ENCODE measurements around the gene CNOT6L.
"Not testable (repeated sequence)": the region's sequence is repeated elsewhere in the genome, so short reads cannot be mapped to it uniquely, and the experiment has no call there.

Gene CNOT6L

DNA sequence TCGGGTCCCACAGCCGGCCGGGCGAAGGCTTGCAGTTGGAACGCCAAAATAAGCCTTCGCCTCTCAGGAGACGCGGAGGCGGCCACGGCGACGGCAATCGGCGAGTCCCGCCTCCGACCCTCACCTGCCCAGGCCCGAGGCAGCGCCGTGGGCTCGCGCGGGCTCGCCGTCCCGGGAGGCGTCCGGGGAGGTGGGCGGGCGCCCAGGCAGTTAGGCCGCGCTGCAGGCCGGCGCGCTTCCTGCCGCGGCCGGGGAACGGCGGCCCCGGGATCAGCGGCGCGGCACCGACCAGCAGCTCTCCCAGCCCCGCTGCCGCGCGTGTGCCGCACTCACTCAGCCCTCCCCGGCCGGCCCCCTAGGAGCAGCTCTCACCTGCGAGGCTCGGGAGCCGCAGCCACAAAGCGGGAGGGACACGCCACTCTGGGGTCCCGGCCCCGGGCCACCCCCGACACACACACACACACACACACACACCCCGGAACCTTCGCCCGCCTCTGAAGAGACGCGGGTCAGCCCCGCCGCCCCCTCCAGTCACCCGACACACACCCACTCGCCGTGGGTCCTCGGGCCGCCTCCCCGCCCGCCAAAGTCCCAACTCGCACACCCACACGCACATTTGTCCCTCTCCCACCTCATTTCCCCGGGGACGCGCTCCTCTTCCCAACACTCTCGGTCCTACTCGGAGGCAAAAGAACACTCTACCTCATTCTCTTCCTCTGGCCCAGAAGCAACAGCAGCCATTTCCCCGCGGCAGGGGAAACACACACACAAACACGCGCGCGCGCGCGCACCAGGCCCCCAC lies at the start of gene CNOT6L:
CNOT6L (minus strand) TSS at position 767 of the 802 bp plus-strand sequence; CDS start at position 707, 60 bp downstream.
- DNase-seq (ENCODE audit: low read depth in 2 of 2, low spot score in 1 of 2): peak; percentile 57 to 80

DNA sequence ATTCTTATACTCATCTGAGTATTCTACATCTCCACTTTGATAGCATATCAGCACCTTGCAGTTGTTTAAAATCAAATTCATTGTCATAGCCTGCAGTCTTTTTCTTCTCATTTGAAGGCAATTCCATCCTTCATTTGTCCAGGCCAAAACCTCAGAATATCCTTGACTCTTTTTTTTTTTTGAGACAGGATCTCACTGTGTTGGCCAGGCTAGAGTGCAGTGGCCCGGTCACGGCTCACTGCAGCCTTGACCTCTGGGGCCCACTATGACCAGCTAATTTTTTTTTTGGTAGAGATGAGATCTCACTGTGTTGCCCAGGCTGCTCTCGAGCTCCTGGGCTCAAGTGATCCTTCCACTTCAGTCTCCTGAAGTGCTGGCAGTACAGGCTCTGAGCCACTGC lies 46.1 kb upstream of the CNOT6L start:
- no peak for DNase-seq (ENCODE audit: low read depth in 2 of 2, low spot score in 1 of 2)

DNA sequence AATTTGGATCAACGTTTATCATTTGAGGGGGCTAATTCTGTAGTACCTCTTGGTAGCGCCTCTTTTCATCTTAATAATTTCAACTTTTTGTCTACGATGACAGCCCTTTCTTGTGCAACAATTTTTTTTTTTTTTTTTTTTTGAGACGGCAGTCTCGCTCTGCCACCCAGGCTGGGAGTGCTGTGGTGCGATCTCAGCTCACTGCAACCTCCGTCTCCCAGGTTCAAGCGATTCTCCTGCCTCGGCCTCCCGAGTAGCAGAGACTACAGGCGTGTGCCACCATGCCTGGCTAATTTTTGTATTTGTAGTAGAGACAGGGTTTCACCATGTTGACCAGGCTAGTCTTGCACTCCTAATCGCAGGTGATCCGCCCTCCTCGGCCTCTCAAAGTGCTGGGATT lies 44.2 kb upstream of the CNOT6L start:
- not testable (repeated sequence) for DNase-seq (ENCODE audit: low read depth in 2 of 2, low spot score in 1 of 2)

DNA sequence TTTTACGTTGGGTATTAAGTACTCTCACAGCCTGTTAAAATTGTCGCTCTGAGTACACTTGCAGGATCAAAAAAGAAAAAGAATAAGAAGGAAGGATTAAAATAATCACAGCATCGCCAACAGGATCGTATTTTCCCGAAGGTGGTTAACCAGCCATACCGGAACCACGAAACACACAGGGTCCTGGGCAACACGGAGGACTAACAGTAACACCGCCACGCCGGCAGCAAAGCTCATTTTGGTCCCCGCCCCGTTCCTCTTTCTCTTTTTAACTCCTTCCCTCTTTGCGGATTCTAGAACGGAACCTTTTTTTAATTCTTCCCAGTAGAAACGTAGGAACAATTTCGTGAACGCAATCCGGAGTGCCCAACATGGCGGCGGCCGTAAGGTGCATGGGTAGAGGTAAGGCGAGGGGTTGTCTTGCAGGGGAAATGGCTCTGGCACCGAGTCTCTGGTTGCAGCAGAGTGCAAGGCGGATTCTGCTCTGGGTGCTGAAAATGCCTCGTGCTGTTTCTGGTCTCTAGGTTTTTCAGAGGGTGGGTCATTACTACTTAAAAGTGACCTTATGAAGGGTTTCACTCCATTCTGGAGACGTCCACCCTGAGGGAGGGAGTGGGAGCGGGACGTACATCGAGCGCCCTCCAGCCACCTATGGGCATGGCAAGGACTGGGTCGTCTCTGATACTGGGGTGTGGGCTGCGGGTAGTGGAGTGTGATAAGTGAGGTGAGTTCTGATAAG lies 43.5 kb upstream of the CNOT6L start, which contains the start of gene MRPL1:
MRPL1 (plus strand) TSS at position 353 of the 739 bp plus-strand sequence; CDS start at position 372, 19 bp downstream.
- peak; percentile 77 to 79 for DNase-seq (ENCODE audit: low read depth in 2 of 2, low spot score in 1 of 2)

DNA sequence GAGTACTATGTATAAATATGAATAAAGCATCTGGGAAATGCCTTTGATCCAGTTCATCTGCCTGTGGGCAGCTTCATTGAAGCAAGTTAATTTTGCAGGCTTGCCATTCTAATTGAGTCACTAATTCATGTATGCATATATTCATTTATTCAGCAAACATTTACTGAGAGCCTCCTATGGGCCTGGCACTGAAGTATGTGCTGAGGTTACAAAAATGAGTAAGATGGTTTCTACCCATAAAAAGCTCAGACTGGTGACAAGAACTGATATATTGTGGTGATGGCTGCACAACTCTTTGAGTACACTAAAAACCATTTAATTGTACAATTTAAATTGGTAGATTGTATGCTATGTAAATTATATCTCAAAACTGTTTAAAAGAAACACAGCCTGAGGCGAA lies 42.3 kb upstream of the CNOT6L start:
- no peak for DNase-seq (ENCODE audit: low read depth in 2 of 2, low spot score in 1 of 2)

DNA sequence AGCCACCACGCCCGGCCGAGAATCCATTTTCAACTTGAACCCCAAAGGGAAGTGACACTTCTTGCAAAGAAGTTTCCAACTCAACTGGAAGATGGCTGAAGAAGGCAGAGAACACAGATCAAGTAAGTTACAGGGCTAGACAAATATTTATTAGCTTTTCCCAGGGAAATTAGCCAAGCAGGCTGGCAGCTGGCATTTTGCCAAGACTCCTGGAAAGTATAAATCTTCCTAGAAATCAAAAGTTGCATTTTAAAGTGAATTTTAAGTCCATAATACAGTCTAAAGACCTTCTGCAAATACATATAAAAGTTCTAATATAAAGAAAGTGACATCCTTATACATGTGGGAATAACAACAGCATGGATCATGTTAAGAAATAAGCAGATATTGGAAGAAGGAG lies 40.1 kb upstream of the CNOT6L start:
- DNase-seq (ENCODE audit: low read depth in 2 of 2, low spot score in 1 of 2): no peak

DNA sequence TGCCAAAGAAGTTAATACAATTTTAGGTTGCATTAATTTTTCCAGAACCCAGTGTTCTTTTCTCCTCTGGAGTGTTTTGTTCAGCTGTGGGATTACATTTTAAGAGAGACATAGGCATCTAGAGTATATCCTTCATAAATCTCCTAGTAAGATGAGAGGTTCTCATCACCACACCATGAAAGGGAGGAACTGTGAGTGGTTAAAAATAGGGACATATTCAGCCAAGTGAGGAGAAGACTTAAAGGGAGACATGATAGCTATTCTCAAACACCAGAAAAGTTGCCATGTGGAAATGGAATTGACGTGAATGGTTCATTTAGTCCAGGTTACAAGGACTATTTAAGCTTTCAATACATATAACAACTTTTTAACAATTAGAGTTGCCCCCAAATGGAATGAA lies 37.0 kb upstream of the CNOT6L start:
- DNase-seq (ENCODE audit: low read depth in 2 of 2, low spot score in 1 of 2): no peak

DNA sequence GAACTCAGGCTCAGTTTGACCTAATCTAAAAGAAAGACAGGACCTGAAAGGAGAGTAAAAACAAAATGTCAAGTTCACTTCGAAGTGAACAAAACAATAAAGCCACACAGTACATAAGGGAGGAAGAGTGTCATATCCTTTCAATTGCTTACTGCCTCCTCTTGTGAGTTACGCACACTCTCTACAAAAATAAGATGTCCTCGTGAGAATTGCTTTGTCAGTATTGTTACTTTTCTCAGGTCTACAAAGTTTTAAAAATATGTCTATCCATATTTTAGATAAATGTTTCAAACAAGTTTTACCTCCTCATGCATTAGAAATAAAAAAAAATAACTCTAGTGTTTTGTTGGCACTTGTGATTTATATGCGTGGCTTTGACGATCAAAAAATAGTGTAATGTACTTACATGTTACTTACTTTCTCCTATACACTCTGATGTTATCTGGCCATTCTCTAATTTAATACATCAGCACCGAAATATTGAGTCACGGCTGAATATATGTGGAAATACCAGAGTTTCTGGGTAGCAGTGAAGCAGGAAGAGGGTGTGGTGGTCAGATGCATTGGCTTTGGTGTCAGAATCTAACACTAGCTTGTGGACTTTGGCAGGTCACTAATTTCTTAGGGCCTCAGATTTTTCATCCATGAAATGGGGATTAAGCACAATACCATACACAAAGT lies 35.4 kb upstream of the CNOT6L start:
- no peak for DNase-seq (ENCODE audit: low read depth in 2 of 2, low spot score in 1 of 2)

DNA sequence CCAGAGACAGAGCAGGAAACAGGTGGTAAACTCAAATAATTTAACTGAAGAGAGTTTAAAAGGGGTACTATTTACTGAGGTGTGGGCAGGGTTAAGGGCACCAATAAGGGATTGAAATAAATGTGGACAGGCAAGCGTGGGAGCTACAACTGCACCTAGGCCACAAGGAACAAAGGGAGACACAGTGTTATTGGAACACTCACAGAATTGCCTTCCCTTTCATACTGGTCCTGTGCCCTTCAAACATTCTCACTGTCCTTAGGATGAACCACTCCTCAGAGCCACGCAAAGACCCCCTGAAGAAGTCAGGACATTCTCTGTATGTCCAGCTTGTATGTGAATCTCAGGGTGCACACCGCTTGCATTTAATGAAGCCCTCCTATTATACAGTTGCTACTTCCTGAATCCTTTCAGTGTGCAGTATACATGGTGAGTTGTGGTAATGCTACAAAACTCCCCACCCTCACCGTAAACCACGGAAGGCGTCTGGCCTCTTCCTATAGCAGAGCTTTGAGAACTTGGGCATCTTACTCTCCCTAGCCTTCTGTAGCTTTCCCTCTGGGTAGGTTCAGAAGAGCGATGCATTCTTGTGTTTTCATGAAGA lies 33.8 kb upstream of the CNOT6L start:
- DNase-seq (ENCODE audit: low read depth in 2 of 2, low spot score in 1 of 2): peak; percentile 20 to 36

DNA sequence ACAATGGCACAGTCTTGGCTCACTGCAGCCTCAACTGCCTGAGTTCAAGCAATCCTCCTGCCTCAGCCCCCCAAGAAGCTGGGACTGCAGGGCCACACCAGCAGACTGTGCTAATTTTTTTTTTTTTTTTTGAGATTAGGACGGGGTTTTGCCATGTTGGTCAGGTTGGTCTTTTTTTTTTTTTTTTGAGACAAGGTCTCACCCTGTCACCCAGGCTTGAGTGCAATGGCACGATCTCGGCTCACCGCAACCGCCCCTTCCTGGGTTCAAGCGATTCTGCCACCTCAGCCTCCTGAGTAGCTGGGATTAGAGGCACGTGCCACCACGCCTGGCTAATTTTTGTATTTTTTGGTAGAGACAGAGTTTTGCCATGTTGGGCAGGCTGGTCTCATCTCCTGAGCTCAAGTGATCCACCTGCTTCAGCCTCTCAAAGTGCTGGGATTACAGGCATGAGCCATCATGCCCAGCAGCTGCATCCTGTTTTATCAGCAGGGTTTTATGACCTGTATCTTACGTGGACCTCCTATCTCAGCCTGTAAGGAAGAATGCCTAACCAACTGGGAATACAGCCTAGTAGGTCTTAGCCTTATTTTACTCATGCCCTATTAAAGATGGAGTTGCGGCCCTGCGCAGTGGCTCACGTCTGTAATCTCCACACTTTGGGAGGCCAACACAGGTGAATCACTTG lies 30.3 kb upstream of the CNOT6L start:
- no peak for DNase-seq (ENCODE audit: low read depth in 2 of 2, low spot score in 1 of 2)

DNA sequence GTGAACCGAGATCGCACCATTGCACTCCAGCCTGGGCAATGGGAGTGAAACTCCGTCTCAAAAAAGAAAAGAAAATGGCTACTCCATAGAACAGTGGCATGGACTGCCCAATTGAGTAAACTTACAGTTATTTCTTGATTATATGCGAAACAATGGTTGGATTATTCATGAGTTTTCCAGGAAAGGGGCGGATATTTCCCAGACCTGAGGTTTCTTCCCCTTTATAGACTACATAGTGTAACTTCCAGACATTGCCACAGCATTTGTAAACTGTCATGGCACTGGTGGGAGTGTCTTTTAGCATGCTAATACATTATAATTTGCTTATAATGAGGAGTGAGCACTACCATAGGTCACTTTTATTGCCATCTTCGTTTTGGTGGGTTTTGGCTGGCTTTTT lies 29.3 kb upstream of the CNOT6L start:
- DNase-seq (ENCODE audit: low read depth in 2 of 2, low spot score in 1 of 2): no peak

DNA sequence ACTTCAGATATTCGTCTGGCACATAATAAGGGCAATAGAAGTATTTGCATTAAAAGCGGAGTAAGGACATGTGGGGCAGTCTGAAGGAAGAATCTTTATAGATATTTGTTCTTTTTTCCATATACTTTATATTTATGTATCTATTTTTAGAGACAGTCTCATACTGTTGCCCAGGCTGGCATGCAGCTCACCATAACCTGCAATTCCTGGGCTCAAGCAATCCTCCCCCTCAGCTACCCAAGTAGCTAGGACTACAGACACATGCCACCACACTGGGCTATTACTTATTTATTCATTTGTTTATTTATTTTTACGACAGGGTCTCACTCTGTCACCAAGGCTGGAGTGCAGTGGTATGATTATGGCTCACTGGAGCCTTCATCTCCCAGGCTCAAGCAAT lies 26.8 kb upstream of the CNOT6L start:
- no peak for DNase-seq (ENCODE audit: low read depth in 2 of 2, low spot score in 1 of 2)

DNA sequence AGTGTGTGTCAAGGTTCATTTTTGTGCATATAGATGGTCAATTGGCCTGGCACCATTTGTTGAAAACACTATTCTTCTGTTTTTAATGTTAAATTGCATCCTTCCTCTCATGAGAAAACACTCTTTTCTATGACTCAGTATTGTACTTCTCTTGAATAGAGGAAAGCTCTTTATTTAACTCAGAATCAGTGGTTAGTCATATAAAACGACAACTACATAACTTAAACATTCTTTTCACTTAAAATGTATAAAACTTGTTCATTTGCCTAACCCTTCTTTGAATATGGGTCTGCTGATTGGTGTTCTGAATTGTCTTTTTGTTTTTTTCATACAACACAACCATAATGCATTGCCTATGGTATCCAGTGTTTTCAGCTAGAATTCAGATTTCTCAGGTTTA lies 26.2 kb upstream of the CNOT6L start:
- DNase-seq (ENCODE audit: low read depth in 2 of 2, low spot score in 1 of 2): no peak

DNA sequence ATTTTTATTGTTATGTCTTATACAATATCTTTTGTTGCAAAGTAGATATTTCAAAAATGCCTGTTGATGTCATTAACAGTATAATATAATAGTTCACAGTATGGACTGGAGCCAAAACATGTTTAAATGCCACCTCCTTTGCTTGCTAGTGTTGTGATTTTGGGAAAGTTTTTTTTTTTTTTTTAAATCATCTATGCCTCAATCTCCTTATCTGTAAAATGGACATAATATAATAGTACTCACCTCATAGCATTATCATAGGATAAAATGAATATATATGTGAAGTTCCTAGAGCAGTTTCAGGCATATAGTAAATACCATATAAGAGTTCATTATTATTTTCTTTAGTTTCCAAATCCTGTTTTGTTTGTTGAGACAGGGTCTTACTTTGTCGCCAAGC lies 25.2 kb upstream of the CNOT6L start:
- DNase-seq (ENCODE audit: low read depth in 2 of 2, low spot score in 1 of 2): no peak

DNA sequence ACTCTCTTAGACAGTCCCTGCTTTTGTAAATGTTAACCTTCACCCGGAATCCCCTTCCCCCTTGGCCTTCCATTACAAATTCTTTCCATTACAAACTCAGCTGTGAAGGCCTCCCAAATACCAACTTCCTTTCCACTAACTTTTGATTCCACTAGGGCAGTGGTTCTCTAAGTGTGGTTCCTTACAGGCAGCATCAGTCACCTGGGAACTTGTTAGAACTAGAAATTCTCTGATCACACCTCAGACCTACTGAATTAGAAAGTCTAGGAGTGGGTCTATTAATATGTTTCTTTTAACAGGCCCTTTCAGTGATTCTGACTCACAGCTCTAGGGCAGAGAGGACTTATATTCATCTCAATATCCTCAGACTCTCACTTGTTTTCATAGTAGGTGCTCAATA lies 24.5 kb upstream of the CNOT6L start:
- no peak for DNase-seq (ENCODE audit: low read depth in 2 of 2, low spot score in 1 of 2)

DNA sequence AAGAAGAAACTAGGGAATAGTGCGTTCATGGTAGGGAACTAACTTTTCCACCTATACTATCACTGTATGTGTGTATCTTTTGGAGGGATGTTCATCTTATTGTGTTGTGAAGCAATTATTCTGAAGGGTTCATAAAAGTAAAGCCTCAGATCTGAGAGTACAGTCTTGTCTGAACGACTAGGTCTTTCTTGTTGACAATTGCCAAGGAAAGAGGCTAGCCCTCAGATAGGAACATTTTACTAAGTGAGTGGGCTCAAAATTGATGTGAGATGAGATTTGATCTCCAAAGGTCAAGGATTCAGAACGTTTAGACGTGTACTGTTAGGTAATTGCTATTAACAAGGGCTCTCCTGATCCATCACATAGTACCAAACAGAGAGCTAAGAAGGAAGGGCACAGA lies 15.2 kb upstream of the CNOT6L start:
- no peak for DNase-seq (ENCODE audit: low read depth in 2 of 2, low spot score in 1 of 2)

DNA sequence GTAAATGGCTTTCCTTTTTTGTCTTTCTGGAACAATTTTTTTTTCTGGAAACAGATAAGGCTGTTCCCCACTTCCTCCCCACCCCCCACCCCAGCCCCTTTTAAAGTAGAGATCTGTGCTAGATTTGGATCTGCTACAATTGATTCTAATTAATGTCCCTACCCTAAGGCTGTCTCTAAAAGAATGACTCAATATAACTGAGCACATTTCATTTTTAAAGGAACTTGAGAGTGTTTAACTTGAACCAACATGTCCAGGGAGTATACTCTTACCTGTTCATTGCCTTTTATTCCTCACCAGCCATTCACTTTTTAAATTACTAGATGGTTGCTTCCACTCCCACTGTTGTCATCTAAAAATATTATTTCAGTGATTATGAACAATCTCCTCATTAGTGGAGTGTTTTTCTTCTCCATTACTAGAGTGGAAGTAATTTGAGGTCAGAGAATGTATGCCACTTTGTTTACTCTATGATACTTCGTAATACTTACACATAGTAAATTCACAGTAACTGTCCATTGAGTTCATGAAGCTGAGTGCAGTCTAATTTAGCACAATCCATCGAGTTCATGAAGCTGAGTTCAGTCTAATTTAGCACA lies 14.1 kb upstream of the CNOT6L start:
- DNase-seq (ENCODE audit: low read depth in 2 of 2, low spot score in 1 of 2): no peak

DNA sequence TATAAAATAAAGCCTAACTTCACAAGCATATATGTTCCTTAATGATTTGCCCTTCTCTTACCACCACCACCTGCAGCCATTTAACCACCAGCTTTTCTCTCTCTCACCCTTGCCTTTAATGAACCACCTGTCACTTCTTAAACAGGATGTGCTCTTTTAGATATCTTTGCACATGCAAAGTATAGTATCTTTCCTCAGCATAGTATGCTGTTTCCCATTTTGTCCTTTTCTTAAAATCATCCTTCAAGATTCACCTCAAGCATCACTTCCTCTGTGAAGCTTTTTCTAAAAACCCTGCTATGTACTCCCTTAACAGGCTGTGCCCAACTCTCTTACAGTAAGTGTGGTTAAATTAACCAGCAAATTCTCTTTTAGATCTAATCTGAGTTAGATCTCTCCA lies 8.2 kb upstream of the CNOT6L start:
- DNase-seq (ENCODE audit: low read depth in 2 of 2, low spot score in 1 of 2): no peak

DNA sequence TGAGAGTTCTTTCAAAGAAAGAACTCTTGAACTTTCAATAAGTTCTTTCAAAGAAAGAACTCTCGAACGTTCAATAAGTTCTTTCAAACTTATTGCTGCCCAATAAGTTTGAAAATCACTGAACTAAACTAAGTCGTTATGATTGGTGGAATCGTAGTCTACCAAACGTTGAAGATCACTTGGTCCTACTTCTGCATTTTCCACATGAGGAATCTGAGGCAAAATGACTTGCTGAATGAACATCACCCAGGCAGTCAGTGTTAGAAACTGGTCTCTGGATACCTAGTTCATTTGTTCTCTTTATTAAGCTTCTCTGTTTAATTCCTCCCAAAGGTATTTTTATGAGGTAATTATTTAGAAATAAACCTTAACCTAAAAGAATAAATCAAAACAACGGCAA lies 7.1 kb upstream of the CNOT6L start:
- no peak for DNase-seq (ENCODE audit: low read depth in 2 of 2, low spot score in 1 of 2)

DNA sequence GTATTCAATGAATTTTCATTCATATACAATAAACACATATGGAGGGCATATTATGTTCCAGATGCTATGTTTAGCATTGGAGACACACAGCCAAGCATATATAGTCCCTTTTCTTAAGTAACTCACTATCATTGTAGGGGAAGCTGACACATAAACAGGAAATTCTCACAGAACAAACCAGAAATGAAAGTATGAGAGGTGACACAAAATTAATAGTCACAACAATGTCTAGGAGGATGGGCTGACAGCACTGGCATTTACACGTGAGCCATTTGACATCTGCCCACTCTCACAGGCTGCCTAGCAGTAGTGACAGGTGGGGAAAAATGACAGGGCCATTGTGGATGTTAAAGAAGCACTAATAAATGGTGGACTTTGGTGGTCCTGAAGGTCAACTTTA lies 2.6 kb upstream of the CNOT6L start:
- DNase-seq (ENCODE audit: low read depth in 2 of 2, low spot score in 1 of 2): no peak
